Measurements from ENCODE around the gene CD82. TPM values are rescaled to one million over a fixed set of nuclear protein-coding genes. Genes with fewer than 3 reads are reported as not detected.

CD82 gene
- polyA plus RNA-seq, 1 donor (not counting 4 experiments of a cell fraction or from before 2014, with no cell fraction given): 118 TPM

DNA sequence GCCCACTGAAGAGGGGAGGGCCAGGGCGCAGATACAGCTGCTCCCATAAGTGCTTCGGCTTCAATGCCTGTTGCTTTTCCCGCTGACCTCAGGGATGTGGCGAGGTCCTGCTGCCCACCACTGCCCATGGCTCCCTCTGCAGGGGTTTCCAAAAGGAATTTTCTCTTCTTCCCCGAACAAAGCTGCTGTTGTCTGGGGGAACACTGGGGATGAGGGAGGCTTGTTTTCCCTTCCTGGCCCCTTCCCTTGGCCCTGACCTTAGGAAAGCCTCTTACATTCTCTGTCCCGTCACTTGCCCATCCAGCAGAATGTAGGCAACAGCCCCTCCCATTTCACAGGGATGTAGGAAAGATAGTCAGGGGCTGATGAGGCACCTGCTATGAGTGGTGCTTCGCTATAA is 34.8 kb downstream of the CD82 start:
- H3K9ac ChIP-seq (ENCODE audit: control insufficient read depth, extremely low read depth, insufficient read depth, low read length): no peak overlapping the region
- dilution Hi-C loops (cut with MboI; ENCODE audit: extremely low pct_ligation_motif_present, low sequenced_read_pairs): no loop called here

DNA sequence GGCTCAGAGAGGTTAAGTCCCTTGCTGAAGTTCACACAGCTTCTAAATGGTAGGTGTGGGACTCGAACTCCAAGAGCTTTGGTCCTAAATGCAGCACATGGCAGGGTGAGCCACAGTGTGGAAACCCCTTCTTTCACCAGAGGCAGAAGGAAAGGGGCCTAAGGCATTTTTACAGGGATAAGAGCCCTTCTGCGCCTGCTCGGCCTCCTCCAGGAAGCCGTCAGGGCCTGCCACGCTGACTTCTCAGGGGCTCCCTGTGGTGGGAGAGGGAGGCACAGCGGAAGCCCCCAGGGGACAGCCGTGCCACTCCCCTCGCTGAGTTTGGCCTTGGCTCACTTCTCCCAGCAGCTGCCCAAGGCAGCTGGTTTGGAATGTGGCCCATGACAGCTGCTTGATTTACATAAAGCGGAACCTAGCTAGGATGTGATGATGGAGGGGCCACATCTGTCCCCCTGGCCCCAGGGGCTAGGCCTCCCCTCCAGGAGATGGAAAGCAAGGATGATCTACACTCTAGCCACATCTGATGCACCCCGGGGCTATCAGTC is 35.4 kb downstream of the CD82 start:
- H3K79me2 ChIP-seq (ENCODE audit: control insufficient read depth, insufficient read depth, low read length): no peaks in the 10 kb centered on the region
- FAIRE-seq (no peak), DNase-seq (ENCODE audit: low read depth, low spot score) (no peak)
- TF ChIP-seq, protein P1, sequence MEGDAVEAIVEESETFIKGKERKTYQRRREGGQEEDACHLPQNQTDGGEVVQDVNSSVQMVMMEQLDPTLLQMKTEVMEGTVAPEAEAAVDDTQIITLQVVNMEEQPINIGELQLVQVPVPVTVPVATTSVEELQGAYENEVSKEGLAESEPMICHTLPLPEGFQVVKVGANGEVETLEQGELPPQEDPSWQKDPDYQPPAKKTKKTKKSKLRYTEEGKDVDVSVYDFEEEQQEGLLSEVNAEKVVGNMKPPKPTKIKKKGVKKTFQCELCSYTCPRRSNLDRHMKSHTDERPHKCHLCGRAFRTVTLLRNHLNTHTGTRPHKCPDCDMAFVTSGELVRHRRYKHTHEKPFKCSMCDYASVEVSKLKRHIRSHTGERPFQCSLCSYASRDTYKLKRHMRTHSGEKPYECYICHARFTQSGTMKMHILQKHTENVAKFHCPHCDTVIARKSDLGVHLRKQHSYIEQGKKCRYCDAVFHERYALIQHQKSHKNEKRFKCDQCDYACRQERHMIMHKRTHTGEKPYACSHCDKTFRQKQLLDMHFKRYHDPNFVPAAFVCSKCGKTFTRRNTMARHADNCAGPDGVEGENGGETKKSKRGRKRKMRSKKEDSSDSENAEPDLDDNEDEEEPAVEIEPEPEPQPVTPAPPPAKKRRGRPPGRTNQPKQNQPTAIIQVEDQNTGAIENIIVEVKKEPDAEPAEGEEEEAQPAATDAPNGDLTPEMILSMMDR (optimal IDR thresholded peaks at IDR 0.05 in 1 of 3, IDR thresholded peaks at IDR 0.05 in 1 of 3, conservative IDR thresholded peaks at IDR 0.05 in 1 of 3; ENCODE audit: extremely low read depth in 1 of 3, insufficient read depth in 2 of 3, low read length in 3 of 3): no peak
- TF ChIP-seq EZH2 (IDR thresholded peaks at IDR 0.05; ENCODE audit: low read length): no peak
- H2AFZ ChIP-seq (ENCODE audit: control insufficient read depth, low read length): no peak overlapping the region
- no peaks in the 10 kb centered on the region for H3K27me3 ChIP-seq (ENCODE audit: control insufficient read depth, extremely low read depth, insufficient read depth, low read length)
- no peaks in the 10 kb centered on the region for H3K9me3 ChIP-seq (ENCODE audit: control insufficient read depth, low read depth, low read length)
- no peak overlapping the region for H3K27ac ChIP-seq (ENCODE audit: control insufficient read depth, insufficient read depth, low read length)
- H3K36me3 ChIP-seq (ENCODE audit: control insufficient read depth in 2 of 2, extremely low read depth in 1 of 2, insufficient read depth in 2 of 2, low read length in 2 of 2): peaks cover 29 to 47% of the 10 kb centered on the region in 2 experiments
- H3K9me1 ChIP-seq (ENCODE audit: control insufficient read depth, extremely low read depth, insufficient read depth, low read length): no peaks in the 10 kb centered on the region
- dilution Hi-C loops (cut with MboI; ENCODE audit: extremely low pct_ligation_motif_present, low sequenced_read_pairs): no loop called here
- no peak overlapping the region for H3K4me2 ChIP-seq (ENCODE audit: control insufficient read depth, extremely low read depth, insufficient read depth, low read depth, low read length)
- H4K20me1 ChIP-seq (ENCODE audit: control insufficient read depth, extremely low read depth, insufficient read depth, low read length): peaks cover 4% of the 10 kb centered on the region
- no peak overlapping the region for H3K9ac ChIP-seq (ENCODE audit: control insufficient read depth, extremely low read depth, insufficient read depth, low read length)
- H3K4me3 ChIP-seq (ENCODE audit: control insufficient read depth in 2 of 3, extremely low read depth in 1 of 3, insufficient read depth in 2 of 3, low read depth in 1 of 3, low read length in 3 of 3): no peak overlapping the region
- no peaks in the 10 kb centered on the region for H3K4me1 ChIP-seq (ENCODE audit: control insufficient read depth, extremely low read depth, insufficient read depth, low read length)

More for the DNA sequence above, 34.8 kb downstream of the CD82 start:
- no peak for DNase-seq (ENCODE audit: low read depth, low spot score)
- Histone ChIP-seq H2AFZ (ENCODE audit: control insufficient read depth, low read length) (no peak overlapping the region), H3K79me2 (ENCODE audit: control insufficient read depth, insufficient read depth, low read length) (no peaks in the 10 kb centered on the region), H3K27me3 (ENCODE audit: control insufficient read depth, extremely low read depth, insufficient read depth, low read length) (no peaks in the 10 kb centered on the region), H3K9me3 (ENCODE audit: control insufficient read depth, low read depth, low read length) (no peaks in the 10 kb centered on the region), H3K27ac (ENCODE audit: control insufficient read depth, insufficient read depth, low read length) (no peak overlapping the region), H3K9me1 (ENCODE audit: control insufficient read depth, extremely low read depth, insufficient read depth, low read length) (no peaks in the 10 kb centered on the region), H3K4me2 (ENCODE audit: control insufficient read depth, extremely low read depth, insufficient read depth, low read depth, low read length) (no peak overlapping the region), H4K20me1 (ENCODE audit: control insufficient read depth, extremely low read depth, insufficient read depth, low read length) (peaks cover 4% of the 10 kb centered on the region), H3K4me3 (ENCODE audit: control insufficient read depth in 2 of 3, extremely low read depth in 1 of 3, insufficient read depth in 2 of 3, low read depth in 1 of 3, low read length in 3 of 3) (no peak overlapping the region), H3K4me1 (ENCODE audit: control insufficient read depth, extremely low read depth, insufficient read depth, low read length) (no peaks in the 10 kb centered on the region), H3K36me3 (ENCODE audit: control insufficient read depth in 2 of 2, extremely low read depth in 1 of 2, insufficient read depth in 2 of 2, low read length in 2 of 2) (peaks cover 23 to 43% of the 10 kb centered on the region in 2 experiments)
- FAIRE-seq: no peak
- TF ChIP-seq, protein P1 (optimal IDR thresholded peaks at IDR 0.05 in 1 of 3, IDR thresholded peaks at IDR 0.05 in 1 of 3, conservative IDR thresholded peaks at IDR 0.05 in 1 of 3; ENCODE audit: extremely low read depth in 1 of 3, insufficient read depth in 2 of 3, low read length in 3 of 3): no peak
- TF ChIP-seq EZH2 (IDR thresholded peaks at IDR 0.05; ENCODE audit: low read length): no peak
